Suprapubic skin (tissue), 4 donors: Measurements from ENCODE around the gene SIGLEC14.

ENCODE experiments used
- CTCF ChIP-seq, 2 donors: fragments of 200-600 bp in 1 of 2; fragments of 450-650 bp in 1 of 2; sonication (generic) in 1 of 2; IDR thresholded peaks; one replicate each; pipeline ENCODE4 v1.5.1; 2016 to 2019; ENCODE audit warnings: antibody characterized with exemption in 2 of 2, mild to moderate bottlenecking in 1 of 2, moderate library complexity in 1 of 2
- EP300 ChIP-seq: sonication (generic); formaldehyde crosslinking; IDR thresholded peaks from one replicate; pipeline ENCODE4 v1.6.1; 2017; ENCODE audit warnings: antibody characterized with exemption
- POLR2AphosphoS5 ChIP-seq, 3 donors: sonication (generic); formaldehyde crosslinking; IDR thresholded peaks; one replicate each; pipeline ENCODE4 v1.6.1; 2017; ENCODE audit warnings: antibody characterized with exemption in 3 of 3

GRCh38 chr19:51614789-51615188 is 31.8 kb downstream of the SIGLEC14 start:
- TF ChIP-seq CTCF (IDR thresholded peaks at IDR 0.05), result no peak
- TF ChIP-seq EP300, result no peak
- no peak for TF ChIP-seq POLR2AphosphoS5 (IDR thresholded peaks at IDR 0.05)
